Amniotic stem cell (primary cell): Measurements from ENCODE around the gene S100A12.
"Not testable (repeated sequence)": the region's sequence is repeated elsewhere in the genome, so short reads cannot be mapped to it uniquely, and the experiment has no call there.

Source experiments
- DNase-seq: peaks from one replicate; lab custom pipeline; 2025; lab: John Stamatoyannopoulos, UW

The S100A12 gene

DNA sequence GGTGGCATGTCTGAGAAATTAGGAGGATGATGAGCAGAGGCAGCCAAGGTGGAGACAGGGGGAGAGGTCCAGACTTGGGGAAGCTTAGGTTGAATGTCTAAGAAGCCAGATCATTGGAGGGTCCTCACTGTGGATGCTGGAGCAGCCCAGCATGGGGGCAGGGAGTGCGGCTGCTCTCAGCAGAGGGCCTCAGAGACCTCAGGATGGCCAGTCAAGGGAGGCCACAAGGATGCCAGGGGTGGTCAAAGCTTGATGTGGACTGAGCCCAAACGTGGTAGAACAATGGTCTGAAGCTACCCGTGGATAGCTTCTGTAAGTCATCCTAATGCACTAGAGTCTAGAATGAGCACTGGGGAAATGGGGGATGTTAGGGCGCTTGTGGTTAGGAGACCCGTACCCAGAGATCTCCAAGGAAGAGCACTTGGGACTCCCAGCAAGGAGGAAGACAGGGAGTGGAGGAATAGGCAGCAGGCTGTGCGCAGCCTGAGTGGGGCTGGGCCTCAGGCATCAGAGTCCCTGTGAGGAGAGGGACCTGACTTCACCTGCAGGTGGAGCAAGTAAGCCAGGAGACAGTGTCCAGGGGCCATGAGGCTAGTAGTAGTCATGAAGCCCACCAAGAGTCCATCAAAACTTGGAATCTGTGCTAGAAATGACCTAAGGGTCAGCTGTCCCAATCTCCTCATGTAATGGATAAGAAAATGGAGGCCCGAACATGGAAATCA lies 22.0 kb downstream of the S100A12 start:
- DNase-seq = no peak

DNA sequence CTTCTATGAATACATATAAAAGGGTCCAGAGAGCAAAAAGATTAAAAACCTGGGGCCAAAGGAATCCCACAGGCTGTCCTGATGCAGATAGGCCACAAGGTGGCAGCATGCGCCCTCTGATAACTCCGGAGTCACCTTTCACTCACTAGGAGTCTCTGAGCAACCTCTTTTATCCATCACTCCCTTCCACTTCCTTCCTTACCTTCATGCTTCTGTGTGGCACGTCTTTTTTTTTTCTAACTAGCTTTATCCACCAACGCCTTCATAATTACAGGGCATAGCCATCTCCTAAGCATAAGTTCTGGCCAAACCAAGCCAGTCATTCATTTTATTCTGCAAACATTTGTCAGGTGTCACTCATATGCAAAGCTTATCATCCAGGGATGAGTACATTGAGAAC lies 22.9 kb downstream of the S100A12 start:
- peak; percentile 8 for DNase-seq

DNA sequence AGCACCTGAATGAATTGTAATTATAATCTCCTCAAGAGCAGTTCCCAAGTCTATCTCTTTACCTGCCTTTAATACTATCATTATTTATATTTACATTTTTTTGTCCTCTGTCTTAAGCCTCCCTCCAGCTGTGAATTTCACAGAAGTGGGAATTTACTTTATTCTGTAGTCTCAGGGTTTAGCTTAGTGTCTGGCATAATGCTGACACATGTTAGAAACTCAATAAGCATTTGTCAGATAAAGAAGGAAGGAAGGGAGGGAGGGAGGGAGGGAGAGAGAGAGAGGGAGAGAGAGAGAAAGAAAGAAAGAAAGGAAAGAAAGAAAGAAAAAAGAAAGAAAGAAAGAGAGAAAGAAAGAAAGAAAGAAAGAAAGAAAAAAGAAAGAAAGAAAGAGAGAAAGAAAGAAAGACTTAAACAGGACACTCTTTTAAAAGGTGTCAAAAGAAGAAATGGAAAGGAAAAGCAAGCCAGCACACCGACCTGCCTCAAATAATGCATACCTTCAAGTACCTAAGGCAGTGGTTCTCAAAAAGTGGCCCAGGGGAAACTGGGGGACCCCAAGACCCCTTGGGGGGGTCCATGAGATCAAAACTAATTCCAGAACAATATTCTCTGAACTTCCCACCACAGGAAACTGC lies 25.0 kb downstream of the S100A12 start:
- no peak for DNase-seq

DNA sequence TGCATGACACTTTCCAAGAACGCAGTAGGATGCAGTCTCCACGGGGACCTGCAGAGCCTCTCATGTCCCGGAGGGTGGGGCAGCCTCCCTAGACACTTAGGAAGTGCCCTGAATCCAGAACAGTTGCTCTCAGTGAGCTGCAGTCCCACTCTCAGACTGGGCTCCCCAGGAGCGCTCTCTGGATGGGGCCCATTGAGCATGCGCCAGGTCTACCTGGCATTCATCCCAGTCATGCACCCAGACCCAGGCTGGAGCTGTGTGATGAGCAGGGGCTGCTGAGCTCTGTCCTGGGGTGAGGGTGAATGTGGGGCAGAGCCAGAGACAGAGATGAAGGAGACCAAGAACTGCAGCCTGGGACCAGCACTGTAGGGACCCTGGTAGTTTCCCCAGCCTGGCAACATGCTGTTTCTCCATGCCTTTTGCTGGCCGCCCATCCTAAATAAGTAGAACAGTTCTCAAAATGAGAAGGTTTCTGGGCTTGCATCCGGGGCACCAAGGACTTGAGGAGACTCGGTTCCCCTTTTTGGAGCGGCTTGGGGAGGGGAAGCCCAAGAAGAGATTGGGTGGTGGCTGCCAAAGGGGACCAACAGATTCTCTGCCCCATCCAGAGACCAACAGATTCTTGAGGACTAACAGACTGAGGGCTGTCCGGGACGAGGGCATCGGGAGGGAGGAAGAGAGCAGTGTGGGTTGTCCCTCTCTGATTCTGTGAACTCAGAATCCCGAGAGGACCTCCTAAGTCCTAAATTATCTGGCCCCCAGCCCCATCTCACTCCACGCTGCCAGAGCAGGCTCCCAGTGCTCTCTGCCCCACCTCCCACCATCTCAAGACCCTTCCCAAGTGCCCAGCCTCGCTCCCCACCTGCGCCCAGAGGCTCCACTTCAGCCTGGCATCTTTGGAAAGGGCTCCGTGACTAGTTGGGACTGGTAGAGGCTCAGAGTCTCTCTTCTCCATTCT lies 25.8 kb downstream of the S100A12 start:
- no peak for DNase-seq

DNA sequence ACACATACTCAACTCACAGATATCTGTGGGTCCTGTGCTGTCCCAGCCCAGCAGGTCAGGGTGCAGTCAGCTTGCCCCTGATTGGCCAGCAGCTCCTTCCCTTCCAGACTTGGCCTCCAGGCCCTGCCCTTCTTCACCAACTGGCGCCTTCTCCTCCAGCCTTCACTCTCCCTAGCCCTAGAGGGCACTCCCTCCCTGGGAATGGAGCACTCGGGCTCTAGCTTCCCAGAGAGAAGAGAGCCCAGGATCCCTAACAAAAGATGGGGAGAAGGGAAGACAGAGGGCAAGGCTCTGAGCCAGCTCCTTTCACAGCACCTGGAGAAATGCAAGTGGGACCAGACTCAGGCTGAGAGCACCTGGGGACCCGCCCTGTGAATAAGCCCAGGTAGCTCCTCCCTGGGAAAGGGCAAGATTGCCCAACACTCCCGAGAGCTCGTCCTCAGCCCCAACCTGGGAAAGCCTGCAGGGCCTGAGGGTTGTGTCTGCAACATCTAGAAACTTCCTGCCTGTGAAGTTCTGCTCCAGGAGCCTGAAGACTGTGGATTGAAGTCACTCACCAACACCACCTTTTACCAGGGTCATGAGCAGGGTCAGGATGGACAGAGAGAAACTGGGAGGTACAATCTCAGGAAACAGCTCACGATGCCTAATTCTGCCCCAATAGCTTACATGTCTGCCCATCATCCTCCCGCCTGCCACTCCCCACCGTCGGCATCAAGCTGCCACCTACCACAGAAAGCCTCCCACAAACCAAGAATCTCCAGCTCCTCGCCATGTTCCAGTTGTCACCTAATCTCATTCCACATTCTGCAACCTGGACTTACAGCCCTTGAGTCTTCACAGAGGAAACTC lies 26.7 kb downstream of the S100A12 start, which contains the start of gene PGLYRP4:
PGLYRP4 (minus strand) TSS at position 331 of the 852 bp plus-strand sequence. CDS start 909 bp downstream, outside the sequence.
- no peak for DNase-seq

DNA sequence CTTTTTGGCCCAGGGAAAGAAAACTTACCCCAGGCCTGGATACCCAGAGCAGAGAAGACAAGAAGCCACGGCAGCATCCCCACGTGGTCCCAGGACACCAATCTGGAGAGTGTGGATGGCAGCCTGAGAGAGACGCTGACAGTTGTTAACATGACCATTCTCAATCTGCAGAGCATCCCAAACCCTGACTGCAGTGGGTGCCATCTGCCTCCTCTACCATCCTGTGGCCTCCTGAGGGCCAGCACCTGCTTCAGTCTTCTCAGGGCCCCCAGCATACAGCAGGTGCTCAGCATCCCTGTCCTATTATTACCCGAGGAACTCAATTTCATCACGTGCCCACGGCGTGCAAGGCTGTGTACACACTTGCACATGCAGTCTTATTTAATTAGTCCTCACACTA lies 27.6 kb downstream of the S100A12 start:
- no peak for DNase-seq

DNA sequence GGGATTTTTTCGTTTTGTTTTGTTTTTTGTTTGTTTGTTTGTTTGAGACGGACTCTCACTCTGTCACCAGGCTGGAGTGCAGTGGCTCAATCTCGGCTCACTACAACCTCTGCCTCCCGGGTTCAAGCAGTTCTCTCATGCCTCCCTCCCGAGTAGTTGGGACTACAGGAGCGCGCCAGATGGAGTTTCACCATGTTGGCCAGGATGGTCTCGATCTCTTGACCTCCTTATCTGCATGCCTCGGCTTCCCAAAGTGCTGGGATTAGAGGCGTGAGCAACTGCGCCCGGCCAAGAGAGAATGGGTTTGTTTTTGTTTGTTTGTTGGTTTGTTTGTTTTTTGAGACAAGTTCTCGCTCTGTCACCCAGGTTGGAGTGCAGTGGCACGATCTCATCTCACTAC lies 28.4 kb downstream of the S100A12 start:
- DNase-seq = not testable (repeated sequence)

DNA sequence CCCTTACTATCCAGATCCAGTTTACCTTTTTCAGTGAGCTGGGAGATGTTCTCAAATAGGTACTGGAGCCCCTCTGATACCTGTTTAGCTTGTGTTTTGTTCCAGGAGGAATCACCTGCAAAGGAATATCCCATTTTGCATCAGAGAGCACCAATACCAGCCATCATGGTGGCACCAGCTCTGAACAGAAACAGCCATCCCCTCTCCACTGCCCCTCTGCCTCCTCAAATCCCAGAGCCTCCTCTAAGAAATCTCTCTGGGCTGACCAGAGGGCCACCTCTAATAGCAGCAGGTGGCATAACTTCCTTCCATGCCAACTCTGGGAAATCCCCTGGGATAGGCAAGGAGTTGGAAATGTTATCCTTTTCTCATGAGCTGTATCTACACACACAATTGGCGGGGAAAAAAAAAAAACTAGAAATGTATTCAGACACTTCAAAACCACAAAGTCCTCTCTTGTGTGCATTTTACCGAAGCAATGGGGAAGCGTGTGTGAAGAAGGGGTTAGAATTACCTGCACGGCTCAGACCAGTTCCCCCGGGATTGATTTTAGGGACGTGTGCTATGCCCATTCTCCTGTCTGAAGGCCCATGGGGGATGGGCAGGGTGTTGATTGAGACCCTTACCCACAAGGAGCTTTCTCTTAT lies 29.2 kb downstream of the S100A12 start:
- DNase-seq = no peak

DNA sequence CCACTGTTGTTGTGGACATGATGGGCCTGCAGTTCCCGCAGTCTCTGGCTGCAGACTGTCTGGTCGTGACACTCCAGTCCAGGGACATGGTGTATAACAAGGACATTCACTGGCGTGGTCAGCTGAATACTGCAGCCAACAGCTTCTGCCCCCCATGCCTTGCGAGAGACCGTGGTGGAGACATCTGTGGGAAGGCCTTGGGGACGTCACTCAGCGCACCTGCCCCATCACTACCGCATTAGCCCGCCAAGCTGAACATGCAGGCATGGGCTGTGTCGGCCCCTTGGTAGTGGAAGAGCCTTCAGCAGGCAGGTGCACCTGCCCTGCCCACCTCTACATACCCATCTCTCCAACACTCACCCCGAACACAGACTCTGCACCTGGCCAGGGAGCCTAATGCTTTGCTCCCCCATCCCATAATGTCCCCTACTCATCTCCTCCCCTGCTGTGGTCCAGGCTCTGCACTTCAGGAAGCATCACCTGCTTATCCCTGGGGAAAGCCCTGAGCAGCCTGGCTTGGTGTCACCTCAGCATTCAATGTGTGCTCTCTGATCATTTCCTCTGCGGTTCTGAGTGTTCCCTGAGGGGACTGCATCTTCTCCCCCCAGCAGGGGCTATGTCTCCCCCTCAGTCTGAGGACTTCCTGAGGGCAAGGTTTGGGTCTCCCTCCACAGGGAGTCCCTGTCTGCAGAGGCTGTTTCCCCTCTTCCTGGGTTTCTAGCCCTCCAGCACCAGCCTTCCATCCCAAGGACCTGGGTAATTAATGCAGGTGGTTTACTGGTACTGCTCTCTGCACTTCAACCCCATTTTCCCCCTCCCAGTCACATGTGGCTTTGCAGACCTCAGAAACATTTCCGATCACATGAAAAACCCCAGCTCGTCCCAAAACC lies 30.0 kb downstream of the S100A12 start:
- no peak for DNase-seq

DNA sequence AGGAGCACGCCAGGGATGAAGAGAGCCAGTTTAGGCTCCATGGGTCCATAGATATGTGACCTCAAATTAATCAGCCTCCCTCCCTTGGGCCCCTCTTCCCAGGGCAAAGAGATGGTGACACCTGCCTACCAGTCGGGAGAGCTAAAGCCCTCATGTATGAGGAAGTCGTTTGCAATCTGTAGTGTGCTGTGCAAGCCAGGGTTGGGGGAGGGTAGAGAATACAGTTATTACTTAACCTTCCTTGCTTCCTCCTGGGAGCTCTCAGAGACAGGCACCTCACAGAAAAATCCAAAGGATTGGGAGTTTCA lies 30.7 kb downstream of the S100A12 start:
- DNase-seq = no peak

DNA sequence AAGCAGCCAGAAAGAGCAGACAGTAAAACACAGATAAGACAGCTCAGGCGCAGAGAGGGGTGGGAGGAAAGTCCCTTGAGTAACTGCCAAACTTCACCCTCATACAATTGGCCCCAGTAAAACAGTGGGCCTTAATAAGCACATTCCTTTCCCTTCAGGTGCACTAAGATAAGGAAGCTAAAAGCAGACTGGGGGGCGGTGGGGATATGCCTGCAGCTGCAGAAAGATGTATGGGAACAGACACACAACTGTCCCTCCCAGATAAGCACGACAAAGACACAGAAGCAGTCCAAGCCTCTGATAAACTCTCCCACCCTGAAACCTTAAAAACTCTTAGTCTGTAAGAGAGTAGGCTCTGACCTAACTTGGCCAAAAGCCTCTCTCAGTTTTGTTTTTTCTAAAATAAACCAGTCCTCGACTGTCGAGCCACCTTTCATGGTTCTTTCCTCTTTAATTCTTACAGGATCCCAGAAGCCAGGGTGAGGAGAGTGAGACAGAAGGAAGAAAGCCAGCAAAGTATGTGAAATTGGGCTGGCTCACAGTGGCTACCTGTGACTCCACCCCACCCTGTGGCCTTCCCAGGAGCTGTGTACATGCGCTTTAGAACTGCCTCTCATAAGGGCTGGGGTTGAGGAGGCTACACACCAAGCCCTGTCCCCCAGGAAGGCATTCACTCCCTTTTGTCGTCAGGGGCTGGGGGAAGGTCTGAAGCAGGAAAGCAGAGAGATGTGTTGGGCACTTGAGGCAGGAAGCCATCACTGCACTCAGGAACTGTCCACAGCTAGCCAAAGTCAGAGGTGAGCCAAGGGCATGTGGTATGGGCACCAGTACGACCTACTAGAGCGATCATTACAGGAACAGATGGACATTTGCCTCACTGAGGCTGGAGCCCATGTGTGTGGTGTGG lies 31.4 kb downstream of the S100A12 start:
- no peak for DNase-seq

DNA sequence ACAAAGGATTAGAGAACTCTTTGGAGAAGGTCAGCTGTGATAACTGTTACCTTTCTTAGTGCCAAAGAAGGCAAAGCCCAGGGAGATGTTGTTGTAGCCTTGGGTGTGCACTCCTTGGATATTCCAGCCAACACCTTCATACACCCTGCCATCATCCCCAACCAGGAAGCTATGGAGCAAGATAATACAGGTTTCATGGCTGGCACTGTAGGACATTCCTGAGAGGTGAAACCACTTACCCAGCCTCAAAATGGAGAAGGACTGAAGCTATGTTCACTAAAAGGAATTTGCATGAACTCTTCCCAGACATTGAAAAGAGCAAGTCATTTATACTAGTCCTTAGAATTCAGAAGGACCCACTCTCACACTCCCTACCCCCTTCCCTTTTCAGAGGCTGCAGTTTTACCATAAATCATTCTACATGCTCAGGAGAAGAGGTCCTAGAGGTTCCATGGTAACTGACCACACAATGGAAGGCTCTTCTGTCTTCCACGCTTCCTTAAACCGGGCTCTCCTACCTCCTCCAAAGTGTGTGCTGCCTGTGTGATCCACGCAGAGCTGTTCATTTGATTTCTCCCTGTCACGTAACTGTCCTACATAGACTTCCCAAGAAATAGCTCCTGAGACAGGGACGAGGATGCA lies 32.3 kb downstream of the S100A12 start:
- DNase-seq = no peak

DNA sequence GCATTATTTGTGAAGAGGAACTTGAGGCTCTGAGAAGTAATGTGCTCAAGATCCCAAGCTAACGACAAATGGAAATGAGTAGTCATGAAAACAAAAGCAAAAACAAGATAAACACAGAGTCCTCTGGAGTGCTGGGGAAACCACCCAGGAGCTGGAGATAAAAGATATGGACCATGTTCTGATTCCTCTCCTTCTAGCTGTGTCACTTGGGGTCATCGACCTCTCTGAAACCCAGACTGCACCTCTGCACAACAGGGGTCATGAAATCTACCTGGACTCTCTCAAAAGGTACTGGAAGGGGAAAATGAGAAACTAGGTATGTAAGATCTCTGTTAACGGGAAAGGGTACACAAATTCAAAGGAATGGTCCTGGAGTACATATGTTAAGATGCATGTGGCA lies 33.2 kb downstream of the S100A12 start:
- no peak for DNase-seq

DNA sequence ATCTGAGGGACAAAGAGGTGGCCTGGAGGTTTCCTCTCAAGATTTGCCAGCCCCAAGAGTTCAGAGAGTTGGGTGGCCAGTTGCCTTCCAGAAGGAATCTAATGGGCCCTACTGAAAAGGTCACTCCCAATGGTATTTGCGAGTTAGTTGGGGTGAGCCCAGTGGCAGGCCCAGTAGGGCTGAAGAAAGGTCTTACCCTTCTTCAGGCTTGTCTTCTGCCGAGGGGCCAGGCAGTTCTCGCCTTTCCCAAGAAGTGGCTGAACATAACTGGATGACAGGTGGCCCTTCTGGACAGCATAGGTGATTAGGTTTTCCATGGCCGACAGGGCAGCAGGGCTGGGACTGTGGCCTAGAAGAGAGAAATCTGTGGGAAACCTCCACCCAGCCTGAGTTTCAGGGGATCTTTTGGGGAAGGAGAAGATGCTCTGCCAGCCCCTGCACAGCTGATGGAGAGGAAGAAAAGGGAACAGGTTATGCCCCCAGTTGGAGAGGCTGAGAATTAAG lies 33.9 kb downstream of the S100A12 start:
- no peak for DNase-seq

DNA sequence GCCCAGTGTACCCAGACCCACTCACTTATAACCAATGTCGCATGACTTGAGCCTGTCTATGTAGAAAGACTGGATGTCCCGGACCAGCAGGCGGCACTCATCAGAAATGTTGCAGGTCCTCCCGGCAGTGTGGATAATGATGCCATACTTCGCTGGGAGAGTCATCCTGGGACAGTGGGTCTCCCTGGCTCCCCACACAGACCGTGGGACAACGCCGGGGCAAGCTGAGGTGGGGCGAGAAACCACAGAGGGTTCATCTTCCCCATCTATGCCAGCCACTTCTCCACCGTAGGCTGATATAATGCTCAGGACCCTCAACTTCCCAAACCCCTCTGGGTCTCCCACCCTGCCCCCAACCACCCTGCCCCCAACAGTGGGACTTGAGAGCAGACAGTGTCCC lies 35.1 kb downstream of the S100A12 start:
- DNase-seq = no peak

DNA sequence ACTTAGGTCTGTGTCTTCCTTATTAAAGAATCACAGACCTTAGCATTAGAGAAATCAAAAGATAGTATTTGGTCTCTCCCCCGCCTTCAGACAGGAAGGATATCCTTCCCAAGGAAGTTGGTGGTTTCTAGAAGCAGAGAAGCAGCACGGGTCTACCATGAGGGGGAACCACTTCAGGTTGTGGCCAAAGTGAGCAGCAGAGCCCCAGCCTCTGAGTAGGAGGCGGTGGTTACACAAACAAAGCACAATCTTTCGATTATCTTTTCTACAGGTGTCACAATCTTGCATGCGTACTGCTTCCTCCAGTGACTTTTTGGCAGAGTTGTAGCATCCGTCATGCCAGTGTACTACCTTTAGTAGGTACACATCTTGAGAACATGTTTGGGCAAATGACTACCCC lies 35.6 kb downstream of the S100A12 start:
- no peak for DNase-seq

DNA sequence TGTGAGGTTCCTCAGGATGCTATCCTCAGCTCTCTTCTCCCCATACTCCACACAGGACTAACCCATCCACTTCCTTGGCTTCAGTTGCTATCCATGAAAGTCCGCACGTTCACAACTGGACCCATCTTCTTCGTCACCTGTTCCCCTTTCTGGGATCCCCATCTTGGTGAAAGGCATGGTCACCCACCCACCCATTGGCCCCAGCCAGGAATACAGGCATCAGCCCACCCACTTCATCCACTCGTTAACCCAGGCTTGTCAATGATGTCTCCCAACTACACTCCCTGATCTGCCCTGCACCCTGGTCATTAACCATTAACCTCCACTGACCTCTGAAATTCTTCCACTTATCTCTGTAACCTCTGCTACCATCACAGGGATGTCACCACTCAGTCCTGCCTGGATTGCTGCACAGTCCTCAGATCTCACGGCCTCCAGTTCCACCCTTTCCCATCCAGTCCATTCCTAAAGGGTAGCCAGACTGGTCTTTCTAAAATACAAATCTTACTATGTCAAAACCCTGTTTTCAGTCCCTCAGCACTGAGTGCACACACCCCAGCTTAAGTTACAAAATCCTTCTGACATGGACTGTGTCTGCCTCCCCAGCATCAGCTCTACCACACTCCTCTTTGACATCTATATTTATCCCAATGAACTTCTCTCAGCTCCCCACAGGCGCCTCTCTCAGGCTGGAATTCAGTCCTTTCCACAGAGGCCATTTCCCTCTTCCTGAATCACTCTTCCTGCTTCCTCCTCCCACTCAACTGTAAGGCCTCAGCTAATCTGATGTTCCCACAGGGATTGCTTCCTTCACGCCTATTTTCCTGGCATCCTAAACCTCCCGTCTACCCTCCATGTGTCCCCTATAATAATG lies 37.2 kb downstream of the S100A12 start:
- no peak for DNase-seq

DNA sequence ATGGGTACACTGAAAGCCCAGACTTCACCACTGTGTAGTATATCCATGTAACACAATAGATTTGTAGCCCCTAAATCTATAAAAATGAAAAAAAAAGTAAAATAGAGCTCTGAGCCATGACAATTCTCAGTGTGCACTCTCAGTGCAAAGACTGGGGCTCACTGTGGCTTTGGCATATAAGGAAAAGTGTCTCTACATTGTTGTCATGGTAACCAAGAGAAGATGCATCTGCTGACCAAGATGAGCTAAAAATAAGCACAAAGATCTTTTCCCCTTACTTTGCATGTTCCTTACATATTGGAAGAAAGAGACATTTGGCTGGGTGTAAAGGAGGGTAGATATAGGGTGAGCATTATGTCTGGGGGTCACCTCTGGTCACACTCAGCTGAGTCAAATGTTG lies 38.8 kb downstream of the S100A12 start:
- no peak for DNase-seq
